ENCODE results near the gene MYG1.

DNA sequence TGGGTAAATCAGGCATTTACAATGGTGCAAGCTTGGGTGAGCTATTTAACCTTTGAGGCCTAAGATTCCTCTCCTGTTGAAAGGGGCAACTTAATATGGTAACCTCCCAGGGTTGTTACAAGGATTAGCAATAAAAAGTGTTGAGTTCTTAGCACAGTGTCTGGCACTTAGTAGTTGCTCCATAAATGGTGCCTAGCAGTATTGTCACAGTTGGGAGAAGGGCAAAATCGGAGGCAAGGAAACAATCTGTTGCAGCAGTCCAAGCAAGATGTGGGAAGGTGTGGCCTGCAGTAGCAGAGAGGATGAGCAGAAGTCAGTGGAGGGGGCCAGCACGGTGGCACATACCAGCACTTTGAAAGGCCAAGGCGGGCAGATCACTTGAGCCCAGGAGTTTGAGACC is 44.0 kb downstream of the MYG1 start:
- TF ChIP-seq, protein P1, sequence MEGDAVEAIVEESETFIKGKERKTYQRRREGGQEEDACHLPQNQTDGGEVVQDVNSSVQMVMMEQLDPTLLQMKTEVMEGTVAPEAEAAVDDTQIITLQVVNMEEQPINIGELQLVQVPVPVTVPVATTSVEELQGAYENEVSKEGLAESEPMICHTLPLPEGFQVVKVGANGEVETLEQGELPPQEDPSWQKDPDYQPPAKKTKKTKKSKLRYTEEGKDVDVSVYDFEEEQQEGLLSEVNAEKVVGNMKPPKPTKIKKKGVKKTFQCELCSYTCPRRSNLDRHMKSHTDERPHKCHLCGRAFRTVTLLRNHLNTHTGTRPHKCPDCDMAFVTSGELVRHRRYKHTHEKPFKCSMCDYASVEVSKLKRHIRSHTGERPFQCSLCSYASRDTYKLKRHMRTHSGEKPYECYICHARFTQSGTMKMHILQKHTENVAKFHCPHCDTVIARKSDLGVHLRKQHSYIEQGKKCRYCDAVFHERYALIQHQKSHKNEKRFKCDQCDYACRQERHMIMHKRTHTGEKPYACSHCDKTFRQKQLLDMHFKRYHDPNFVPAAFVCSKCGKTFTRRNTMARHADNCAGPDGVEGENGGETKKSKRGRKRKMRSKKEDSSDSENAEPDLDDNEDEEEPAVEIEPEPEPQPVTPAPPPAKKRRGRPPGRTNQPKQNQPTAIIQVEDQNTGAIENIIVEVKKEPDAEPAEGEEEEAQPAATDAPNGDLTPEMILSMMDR (IDR thresholded peaks at IDR 0.05) = no peak
- TF ChIP-seq EZH2phosphoT487 (IDR thresholded peaks at IDR 0.05) = no peak

Data from neural progenitor cell (in vitro differentiated cells).